GM03348 (cell line): ENCODE data around the gene MACF1.
"Not testable (repeated sequence)": the region's sequence is repeated elsewhere in the genome, so short reads cannot be mapped to it uniquely, and the experiment has no call there.

Source experiments
- DNase-seq: peaks from one replicate; pipeline ENCODE4 v3.0.0; 2012; ENCODE audit warnings: low spot score

Gene MACF1

GRCh38 chr1:39517936-39518335 lies 313.4 kb downstream of the MACF1 start:
- DNase-seq, result not testable (repeated sequence)

GRCh38 chr1:39519376-39519775 lies 314.9 kb downstream of the MACF1 start:
- not testable (repeated sequence) for DNase-seq

- not testable (repeated sequence) for DNase-seq
These were observed 317.7 kb downstream of the MACF1 start for GRCh38 chr1:39522221-39522620.

GRCh38 chr1:39522661-39523567 lies 318.4 kb downstream of the MACF1 start:
- DNase-seq, result no peak

- DNase-seq, result no peak
These were observed 319.7 kb downstream of the MACF1 start for GRCh38 chr1:39524171-39524570.

- no peak for DNase-seq
These were observed 320.3 kb downstream of the MACF1 start for GRCh38 chr1:39524591-39525365.

GRCh38 chr1:39525366-39526165 lies 321.1 kb downstream of the MACF1 start:
- no peak for DNase-seq

- DNase-seq, result no peak
These were observed 322.1 kb downstream of the MACF1 start for GRCh38 chr1:39526466-39527189.

GRCh38 chr1:39527190-39527579 lies 322.7 kb downstream of the MACF1 start:
- DNase-seq, result not testable (repeated sequence)

GRCh38 chr1:39528082-39528481 lies 323.6 kb downstream of the MACF1 start:
- DNase-seq, result no peak

GRCh38 chr1:39529901-39530535 lies 325.5 kb downstream of the MACF1 start:
- no peak for DNase-seq

- DNase-seq, result no peak
These were observed 327.0 kb downstream of the MACF1 start for GRCh38 chr1:39531526-39531925.

GRCh38 chr1:39533442-39533841 lies 328.9 kb downstream of the MACF1 start:
- DNase-seq, result no peak
